ENCODE results near the gene RETN.

DNA sequence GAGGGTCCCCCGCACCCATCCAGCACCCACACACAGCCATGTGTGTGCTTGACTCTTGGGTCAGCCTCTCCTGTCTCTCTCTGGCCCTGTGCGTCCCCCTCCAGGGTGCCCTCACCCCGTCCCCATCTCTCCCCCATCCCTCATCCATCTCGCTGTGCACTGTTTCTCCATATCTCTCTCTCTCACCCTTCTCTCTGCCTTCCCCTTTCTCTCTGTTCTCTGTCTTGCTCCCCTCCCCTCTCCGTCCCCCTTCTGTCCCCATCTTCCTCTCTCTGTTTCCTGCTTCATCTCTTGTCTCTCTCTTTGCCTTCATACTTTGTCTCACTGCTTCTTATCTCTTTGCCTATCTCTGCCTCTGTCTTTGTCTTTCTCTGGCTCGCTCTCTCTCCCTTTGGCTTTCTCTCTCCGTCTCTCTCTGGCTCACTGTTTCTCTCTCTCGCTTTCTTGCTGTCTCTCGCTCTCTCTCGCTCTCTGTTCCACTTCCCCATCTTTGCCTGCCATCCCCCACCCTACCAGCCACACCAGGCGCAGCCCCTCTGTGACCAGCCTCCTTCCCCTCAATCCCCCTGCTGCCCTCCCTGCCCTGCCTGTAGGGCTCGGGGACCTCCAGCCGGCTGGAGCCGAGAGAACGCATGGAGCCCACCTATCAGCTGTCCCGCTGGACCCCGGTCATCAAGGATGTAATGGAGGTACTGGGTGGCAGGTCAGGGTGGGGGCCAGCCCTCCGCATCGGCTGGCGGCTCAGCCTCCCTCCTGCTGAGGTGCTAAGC is 23.0 kb upstream of the RETN start:
- TF ChIP-seq, protein P1, sequence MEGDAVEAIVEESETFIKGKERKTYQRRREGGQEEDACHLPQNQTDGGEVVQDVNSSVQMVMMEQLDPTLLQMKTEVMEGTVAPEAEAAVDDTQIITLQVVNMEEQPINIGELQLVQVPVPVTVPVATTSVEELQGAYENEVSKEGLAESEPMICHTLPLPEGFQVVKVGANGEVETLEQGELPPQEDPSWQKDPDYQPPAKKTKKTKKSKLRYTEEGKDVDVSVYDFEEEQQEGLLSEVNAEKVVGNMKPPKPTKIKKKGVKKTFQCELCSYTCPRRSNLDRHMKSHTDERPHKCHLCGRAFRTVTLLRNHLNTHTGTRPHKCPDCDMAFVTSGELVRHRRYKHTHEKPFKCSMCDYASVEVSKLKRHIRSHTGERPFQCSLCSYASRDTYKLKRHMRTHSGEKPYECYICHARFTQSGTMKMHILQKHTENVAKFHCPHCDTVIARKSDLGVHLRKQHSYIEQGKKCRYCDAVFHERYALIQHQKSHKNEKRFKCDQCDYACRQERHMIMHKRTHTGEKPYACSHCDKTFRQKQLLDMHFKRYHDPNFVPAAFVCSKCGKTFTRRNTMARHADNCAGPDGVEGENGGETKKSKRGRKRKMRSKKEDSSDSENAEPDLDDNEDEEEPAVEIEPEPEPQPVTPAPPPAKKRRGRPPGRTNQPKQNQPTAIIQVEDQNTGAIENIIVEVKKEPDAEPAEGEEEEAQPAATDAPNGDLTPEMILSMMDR (IDR thresholded peaks at IDR 0.05), result no peak
- no peak for TF ChIP-seq POLR2A (IDR thresholded peaks at IDR 0.05)

Data from breast epithelium (tissue), 3 donors.